Gastroesophageal sphincter (tissue), 4 donors: ENCODE data around the gene NBAS. TPM values are rescaled to one million over a fixed set of nuclear protein-coding genes. Genes with fewer than 3 reads are reported as not detected.

Source experiments
- ATAC-seq: fragments of 150-250 bp; one replicate; pipeline ENCODE4 v1.9.1; 2016; ENCODE audit warnings: mild to moderate bottlenecking, moderate library complexity
- H3K27ac ChIP-seq, 4 donors: fragments of 200-600 bp; sonication (generic) in 3 of 4; 1 replicate in 3 of 4; 2 replicates in 1 of 4; pipeline ENCODE4 v1.5.1; 2016 to 2019
- H3K27me3 ChIP-seq: fragments of 200-600 bp; sonication (generic); one replicate; pipeline ENCODE4 v1.5.1; 2019
- H3K36me3 ChIP-seq, 2 donors: fragments of 200-600 bp; sonication (generic); one replicate each; pipeline ENCODE4 v1.5.1; 2019; ENCODE audit warnings: control low read depth in 1 of 2
- H3K4me1 ChIP-seq, 3 donors: fragments of 200-600 bp; sonication (generic); 1 replicate in 2 of 3; 2 replicates in 1 of 3; pipeline ENCODE4 v1.5.1; 2016 to 2019; ENCODE audit warnings: control low read depth in 2 of 3
- H3K4me3 ChIP-seq, 2 donors: fragments of 200-600 bp; sonication (generic); one replicate each; pipeline ENCODE4 v1.5.1; 2019; ENCODE audit warnings: mild to moderate bottlenecking in 1 of 2, moderate library complexity in 1 of 2
- H3K9me3 ChIP-seq, 3 donors: fragments of 200-600 bp; sonication (generic); one replicate each; pipeline ENCODE4 v1.5.1; 2017 to 2019; ENCODE audit warnings: control low read depth in 2 of 3
- CTCF ChIP-seq, 4 experiments: fragments of 200-600 bp in 2 of 4; fragments of 450-650 bp in 2 of 4; sonication (generic) in 1 of 4; IDR thresholded peaks; one replicate each; pipeline ENCODE4 v1.5.1; 2017 to 2019; ENCODE audit warnings: antibody characterized with exemption in 4 of 4, mild to moderate bottlenecking in 2 of 4, moderate library complexity in 2 of 4
- EP300 ChIP-seq: sonication (generic); formaldehyde crosslinking; IDR thresholded peaks from one replicate; pipeline ENCODE4 v1.6.1; 2017; ENCODE audit warnings: antibody characterized with exemption, mild to moderate bottlenecking
- POLR2A ChIP-seq, 2 donors: fragments of 450-650 bp; IDR thresholded peaks; one replicate each; pipeline ENCODE4 v1.6.1; 2017; ENCODE audit warnings: antibody characterized with exemption in 2 of 2, mild to moderate bottlenecking in 2 of 2, moderate library complexity in 1 of 2
- POLR2AphosphoS5 ChIP-seq: sonication (generic); formaldehyde crosslinking; IDR thresholded peaks from one replicate; pipeline ENCODE4 v1.6.1; 2017; ENCODE audit warnings: antibody characterized with exemption
- WGBS, 2 donors: methylation state at CpG; one replicate each; pipeline ENCODE4 v1.1.5; 2018; ENCODE audit warnings: low coverage in 1 of 2; 5-methylcytosine and 5-hydroxymethylcytosine counted together
- total RNA-seq, 4 donors: library from RNA; depleted of rRNA; stranded (reverse); fragments of >200 nt; gene quantifications; one replicate each; pipeline ENCODE4 v1.1.0, GENCODE V29; 2016

NBAS gene
- total RNA-seq, 4 donors from 2014 or later, result 34.9 to 50.9 (median 40.4) TPM

- 51 to 56% methylated on average over 5 of the region's 5 CpGs for WGBS, 2 donors
- no peak for ATAC-seq
- H3K27me3 ChIP-seq, result no peaks in the 10 kb centered on the region
- H3K36me3 ChIP-seq, result peaks cover 0 to 53% of the 10 kb centered on the region in 2 donors
- H3K4me3 ChIP-seq, result no peak overlapping the region
- H3K9me3 ChIP-seq, result no peaks in the 10 kb centered on the region
- H3K27ac ChIP-seq, result no peak overlapping the region
- H3K4me1 ChIP-seq, result no peaks in the 10 kb centered on the region
- no peak for TF ChIP-seq POLR2A (IDR thresholded peaks at IDR 0.05)
Observed at GRCh38 chr2:15181092-15181745, 379.9 kb downstream of the NBAS start.

- no peak for TF ChIP-seq EP300
- TF ChIP-seq POLR2AphosphoS5, result no peak
- no peak for TF ChIP-seq POLR2A (IDR thresholded peaks at IDR 0.05)
- TF ChIP-seq CTCF (IDR thresholded peaks at IDR 0.05), result no peak
- no peak for ATAC-seq
- WGBS, 2 donors, result 95 to 98% methylated on average over 6 to 8 of the region's 9 CpGs
Observed at GRCh38 chr2:15180379-15180778, 380.8 kb downstream of the NBAS start.

GRCh38 chr2:15178946-15179345, 382.2 kb downstream of the NBAS start:
- no peaks in the 10 kb centered on the region for H3K9me3 ChIP-seq
- no peak overlapping the region for H3K4me3 ChIP-seq
- TF ChIP-seq EP300, result no peak
- no peak for TF ChIP-seq CTCF (IDR thresholded peaks at IDR 0.05)
- TF ChIP-seq POLR2AphosphoS5, result no peak
- TF ChIP-seq POLR2A (IDR thresholded peaks at IDR 0.05), result no peak
- ATAC-seq, result no peak
- H3K4me1 ChIP-seq, result no peaks in the 10 kb centered on the region
- no peak overlapping the region for H3K27ac ChIP-seq
- peaks cover 0 to 48% of the 10 kb centered on the region in 2 donors for H3K36me3 ChIP-seq
- 85 to 94% methylated on average over 6 to 14 of the region's 14 CpGs for WGBS, 2 donors
- H3K27me3 ChIP-seq, result no peaks in the 10 kb centered on the region

More at GRCh38 chr2:15180379-15180778, 380.8 kb downstream of the NBAS start:
- Histone ChIP-seq H3K4me3 (no peak overlapping the region), H3K27me3 (no peaks in the 10 kb centered on the region), H3K9me3 (no peaks in the 10 kb centered on the region), H3K27ac (no peak overlapping the region), H3K4me1 (no peaks in the 10 kb centered on the region), H3K36me3 (peaks cover 0 to 54% of the 10 kb centered on the region in 2 donors)

GRCh38 chr2:15177103-15177502, 384.0 kb downstream of the NBAS start:
- Histone ChIP-seq H3K36me3 (peaks cover 0 to 48% of the 10 kb centered on the region in 2 donors), H3K4me1 (peaks cover 0 to 10% (median 0%) of the 10 kb centered on the region in 3 donors), H3K9me3 (no peaks in the 10 kb centered on the region), H3K27me3 (no peaks in the 10 kb centered on the region), H3K4me3 (no peak overlapping the region), H3K27ac (no peak overlapping the region)
- WGBS, 2 donors, result 86 to 93% methylated on average over 5 to 6 of the region's 6 CpGs
- no peak for ATAC-seq
- no peak for TF ChIP-seq POLR2AphosphoS5
- TF ChIP-seq POLR2A (IDR thresholded peaks at IDR 0.05), result no peak
- no peak for TF ChIP-seq EP300
- TF ChIP-seq CTCF (IDR thresholded peaks at IDR 0.05), result no peak

GRCh38 chr2:15176604-15177003, 384.5 kb downstream of the NBAS start:
- Histone ChIP-seq H3K27me3 (no peaks in the 10 kb centered on the region), H3K9me3 (no peaks in the 10 kb centered on the region), H3K27ac (no peak overlapping the region), H3K4me3 (no peak overlapping the region), H3K36me3 (peaks cover 0 to 48% of the 10 kb centered on the region in 2 donors), H3K4me1 (peaks cover 0 to 10% (median 0%) of the 10 kb centered on the region in 3 donors)
- TF ChIP-seq POLR2AphosphoS5 (no peak), POLR2A (IDR thresholded peaks at IDR 0.05) (no peak), EP300 (no peak), CTCF (IDR thresholded peaks at IDR 0.05) (no peak)
- WGBS, 2 donors, result 89 to 92% methylated on average over 1 of the region's 1 CpG
- no peak for ATAC-seq
